Measurements from ENCODE around the gene LRP8. TPM values are rescaled to one million over a fixed set of nuclear protein-coding genes. Genes with fewer than 3 reads are reported as not detected.

The LRP8 gene
- total and polyA plus RNA-seq, 2 donors (not counting 3 experiments of a cell fraction or from before 2014, with no cell fraction given), result 40.9 to 62.2 TPM

- no peak for TF ChIP-seq POLR2A (IDR thresholded peaks at IDR 0.05; ENCODE audit: low read depth, low read length)
- no peak for TF ChIP-seq FOS (IDR thresholded peaks at IDR 0.05; ENCODE audit: borderline replicate concordance, insufficient read depth, low read length)
- no peak for TF ChIP-seq GATA2 (IDR thresholded peaks at IDR 0.05; ENCODE audit: insufficient read depth, insufficient read length, low read depth, low read length)
- TF ChIP-seq MYC (IDR thresholded peaks at IDR 0.05; ENCODE audit: low read depth, low read length), result no peak
- TF ChIP-seq CTCF (IDR thresholded peaks at IDR 0.05; ENCODE audit: extremely low read depth in 1 of 2, insufficient read depth in 1 of 2, low read depth in 1 of 2, low read length in 2 of 2), result no peak
- TF ChIP-seq POLR2AphosphoS5 (IDR thresholded peaks at IDR 0.05; ENCODE audit: insufficient read depth, low read depth, low read length), result no peak
- TF ChIP-seq EZH2 (IDR thresholded peaks at IDR 0.05; ENCODE audit: borderline replicate concordance, low read depth, low read length, severe bottlenecking), result no peak
- no peak for TF ChIP-seq MAX (IDR thresholded peaks at IDR 0.05; ENCODE audit: insufficient read depth, insufficient read length)
- TF ChIP-seq JUN (IDR thresholded peaks at IDR 0.05; ENCODE audit: borderline replicate concordance, insufficient read depth, insufficient read length, low read depth), result no peak
- dilution Hi-C loops (cut with MboI; ENCODE audit: extremely low pct_ligation_motif_present, low sequenced_read_pairs), result no loop called here
- Histone ChIP-seq H3K27me3 (ENCODE audit: control insufficient read depth in 2 of 2, insufficient read depth in 2 of 2, low read length in 2 of 2) (peaks cover 0 to 15% of the 10 kb centered on the region in 2 experiments), H4K20me1 (replicated peaks; ENCODE audit: control insufficient read depth, extremely low read depth, insufficient read depth, low read length) (no peaks in the 10 kb centered on the region), H3K27ac (ENCODE audit: insufficient read depth, low read depth, low read length) (no peak overlapping the region), H3K9ac (replicated peaks; ENCODE audit: extremely low read depth, insufficient read depth, low read length) (no peak overlapping the region), H2AFZ (ENCODE audit: low read depth, low read length) (no peak overlapping the region), H3K4me3 (replicated peaks in 1 of 3; ENCODE audit: insufficient read depth in 1 of 3, low read depth in 1 of 3, low read length in 3 of 3) (no peak overlapping the region), H3K4me1 (ENCODE audit: control insufficient read depth, extremely low read depth, insufficient read depth, low read length) (no peaks in the 10 kb centered on the region), H3K9me1 (replicated peaks; ENCODE audit: control insufficient read depth, extremely low read depth, insufficient read depth, low read length) (no peaks in the 10 kb centered on the region), H3K79me2 (ENCODE audit: control insufficient read depth, insufficient read depth, low read length) (no peaks in the 10 kb centered on the region), H3K36me3 (ENCODE audit: control insufficient read depth in 2 of 2, extremely low read depth in 1 of 2, insufficient read depth in 2 of 2, low read length in 2 of 2) (no peaks in the 10 kb centered on the region), H3K9me3 (replicated peaks; ENCODE audit: control insufficient read depth, insufficient read depth, low read length) (no peaks in the 10 kb centered on the region), H3K4me2 (ENCODE audit: insufficient read depth, low read length) (no peak overlapping the region)
- ChIA-PET POLR2A (no interaction called here), CTCF (no interaction called here)
- DNase-seq (ENCODE audit: low read depth, low spot score), result no peak
- FAIRE-seq, result no peak
- no TSS peak for BruUV-seq (replicated peaks)
- intact Hi-C loops (cut with micrococcal nuclease), result no loop called here
Observed at GRCh38 chr1:53359934-53360276, 32.0 kb upstream of the LRP8 start.
